ES-I3 (cell line): ENCODE results near the gene LAMTOR5.
"Not testable (repeated sequence)": the region's sequence is repeated elsewhere in the genome, so short reads cannot be mapped to it uniquely, and the experiment has no call there.

ENCODE experiments used
- H3K36me3 ChIP-seq: 2 replicates; pipeline ENCODE4 v1.6.1; 2013; ENCODE audit warnings: mild to moderate bottlenecking, low read length, control low read depth, moderate library complexity; ENCODE audit not compliant: insufficient read depth
- H3K4me1 ChIP-seq: 2 replicates; pipeline ENCODE4 v1.6.1; 2013; ENCODE audit warnings: mild to moderate bottlenecking, control low read depth, low read length; ENCODE audit not compliant: insufficient read depth
- H3K9ac ChIP-seq: 2 replicates; pipeline ENCODE4 v1.6.1; 2013; ENCODE audit warnings: low read depth, mild to moderate bottlenecking, low read length, moderate library complexity
- H3K9me3 ChIP-seq: 2 replicates; pipeline ENCODE4 v1.6.1; 2013; ENCODE audit warnings: mild to moderate bottlenecking, low read length, moderate library complexity; ENCODE audit not compliant: control insufficient read depth, insufficient read depth

Gene LAMTOR5

DNA sequence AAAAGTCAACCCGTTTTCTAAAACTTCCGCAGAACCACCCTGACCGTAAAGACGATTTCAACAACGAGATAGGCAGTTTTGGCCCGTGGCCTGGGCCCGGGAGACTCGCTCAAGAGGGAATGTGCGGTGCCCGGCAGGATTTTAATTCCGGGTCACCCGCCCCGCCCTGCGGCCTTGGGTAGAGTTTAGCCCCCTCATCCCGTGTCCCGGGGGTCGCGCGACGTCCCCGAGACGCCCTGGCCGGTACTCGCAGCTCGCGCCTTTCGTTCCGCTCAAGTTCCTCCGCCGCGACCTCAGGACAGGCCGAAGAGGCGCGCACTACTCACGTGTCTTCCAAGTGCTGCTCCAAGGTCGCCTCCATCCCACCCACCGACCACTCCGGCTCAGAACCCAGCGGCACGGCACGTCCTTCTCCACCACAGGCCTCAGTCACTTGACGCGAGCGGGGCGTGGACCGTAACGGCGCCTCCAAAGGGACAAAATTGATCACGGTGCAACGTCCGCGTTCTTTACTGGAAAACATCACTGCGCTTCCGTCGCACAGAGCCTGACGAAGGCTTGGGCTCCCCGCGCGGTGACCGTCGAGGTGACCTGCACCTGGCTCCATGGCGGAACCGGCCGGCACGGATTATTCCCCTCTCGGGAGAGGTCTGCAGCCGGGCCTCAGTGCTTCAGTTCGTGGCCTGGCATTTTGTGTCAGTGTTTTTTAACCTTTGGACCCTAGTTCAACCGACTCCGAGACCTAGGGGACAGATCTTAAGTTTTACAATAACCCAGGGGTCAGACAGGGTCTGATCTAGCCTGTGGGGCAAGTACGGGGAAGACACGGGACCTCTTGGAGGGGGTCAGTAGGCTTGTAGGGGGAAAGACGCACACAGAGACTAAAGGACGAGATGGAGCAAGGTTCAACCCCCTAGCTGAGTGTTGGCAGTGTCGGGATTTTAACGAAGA, at the start of gene LAMTOR5:
Gene LAMTOR5, minus strand, starts transcription at position 435 of the 951 bp plus-strand sequence. Its CDS starts 74 bp downstream, at position 361.
- Histone ChIP-seq H3K4me1 (no peaks in the 10 kb centered on the region), H3K36me3 (peaks cover 9% of the 10 kb centered on the region), H3K9ac (peak within 1 kb of the TSS; percentile 88), H3K9me3 (no peaks in the 10 kb centered on the region)

DNA sequence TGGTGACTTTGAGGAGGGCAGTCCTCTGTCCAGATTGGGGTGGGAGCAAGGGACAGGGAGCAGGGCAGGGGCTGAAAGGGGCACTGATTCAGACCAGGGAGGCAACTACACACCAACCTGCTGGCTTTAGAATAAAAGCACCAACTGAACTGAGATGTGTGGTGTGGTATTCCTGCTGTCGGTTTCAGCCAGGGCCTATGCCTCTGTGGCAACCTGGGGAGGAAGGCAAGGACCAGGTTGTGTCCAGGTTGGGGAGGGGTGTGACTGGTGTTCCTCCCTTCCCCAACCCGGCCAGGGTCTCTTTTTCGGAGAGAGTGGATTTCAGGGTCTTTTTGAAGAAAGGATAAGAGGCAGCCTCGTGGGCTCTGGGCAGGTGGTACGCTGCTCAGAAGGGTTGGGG, 49.7 kb upstream of the LAMTOR5 start:
- peaks cover 5% of the 10 kb centered on the region for H3K4me1 ChIP-seq
- no peak overlapping the region for H3K9ac ChIP-seq
- H3K9me3 ChIP-seq = no peaks in the 10 kb centered on the region
- H3K36me3 ChIP-seq = no peaks in the 10 kb centered on the region

- peaks cover 9% of the 10 kb centered on the region for H3K4me1 ChIP-seq
- no peaks in the 10 kb centered on the region for H3K36me3 ChIP-seq
- no peaks in the 10 kb centered on the region for H3K9me3 ChIP-seq
- no peak overlapping the region for H3K9ac ChIP-seq
Observed at GRCh38 chr1:110455151-110455550, 47.7 kb upstream of the LAMTOR5 start.

DNA sequence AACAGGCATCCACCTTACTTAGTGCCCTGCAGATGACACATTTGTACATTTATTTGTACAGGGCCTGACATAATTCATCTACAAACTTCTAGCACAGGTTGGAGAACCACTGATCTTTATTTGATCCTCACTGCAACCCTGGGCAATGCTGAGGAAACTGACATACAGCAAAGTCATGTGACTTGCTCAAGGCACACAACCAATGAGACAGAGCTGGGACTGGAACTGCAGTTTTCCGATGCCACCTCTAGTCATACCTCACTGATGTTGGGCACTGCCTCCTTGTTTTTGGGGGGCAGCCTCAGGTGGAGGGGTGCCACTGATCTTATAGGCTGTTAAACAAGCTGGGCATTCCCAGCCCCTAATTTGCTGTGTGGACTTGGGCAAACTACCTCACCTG, 46.8 kb upstream of the LAMTOR5 start:
- Histone ChIP-seq H3K9me3 (no peaks in the 10 kb centered on the region), H3K9ac (no peak overlapping the region), H3K36me3 (no peaks in the 10 kb centered on the region), H3K4me1 (peaks cover 11% of the 10 kb centered on the region)

DNA sequence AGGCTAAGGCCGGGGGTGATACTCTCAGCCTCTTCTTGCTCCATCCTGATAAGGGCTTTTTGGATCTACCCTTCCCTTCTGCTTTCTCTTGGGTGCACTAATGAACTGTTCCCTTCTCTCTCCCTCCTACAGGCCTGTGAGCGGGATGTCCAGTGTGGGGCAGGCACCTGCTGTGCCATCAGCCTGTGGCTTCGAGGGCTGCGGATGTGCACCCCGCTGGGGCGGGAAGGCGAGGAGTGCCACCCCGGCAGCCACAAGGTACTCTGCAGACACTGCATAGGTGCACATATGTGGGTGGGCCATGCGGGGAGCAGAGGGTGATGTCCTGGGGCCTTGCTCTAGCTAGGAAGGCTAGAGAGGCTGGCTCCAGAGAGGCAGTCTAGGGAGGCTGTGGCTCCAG, 46.3 kb upstream of the LAMTOR5 start:
- Histone ChIP-seq H3K9me3 (no peaks in the 10 kb centered on the region), H3K4me1 (peaks cover 11% of the 10 kb centered on the region), H3K36me3 (no peaks in the 10 kb centered on the region), H3K9ac (no peak overlapping the region)

- Histone ChIP-seq H3K4me1 (peaks cover 11% of the 10 kb centered on the region), H3K9me3 (no peaks in the 10 kb centered on the region), H3K36me3 (no peaks in the 10 kb centered on the region), H3K9ac (no peak overlapping the region)
Observed at GRCh38 chr1:110452330-110452729, 44.8 kb upstream of the LAMTOR5 start.

GRCh38 chr1:110450929-110451328, 43.4 kb upstream of the LAMTOR5 start, which contains the start of gene PROK1:
TSS of gene PROK1 (plus strand) at chr1:110451149. CDS start at chr1:110451217, 68 bp downstream.
- Histone ChIP-seq H3K9me3 (no peaks in the 10 kb centered on the region), H3K4me1 (peaks cover 11% of the 10 kb centered on the region), H3K9ac (no peak within 1 kb of the TSS), H3K36me3 (no peaks in the 10 kb centered on the region)

DNA sequence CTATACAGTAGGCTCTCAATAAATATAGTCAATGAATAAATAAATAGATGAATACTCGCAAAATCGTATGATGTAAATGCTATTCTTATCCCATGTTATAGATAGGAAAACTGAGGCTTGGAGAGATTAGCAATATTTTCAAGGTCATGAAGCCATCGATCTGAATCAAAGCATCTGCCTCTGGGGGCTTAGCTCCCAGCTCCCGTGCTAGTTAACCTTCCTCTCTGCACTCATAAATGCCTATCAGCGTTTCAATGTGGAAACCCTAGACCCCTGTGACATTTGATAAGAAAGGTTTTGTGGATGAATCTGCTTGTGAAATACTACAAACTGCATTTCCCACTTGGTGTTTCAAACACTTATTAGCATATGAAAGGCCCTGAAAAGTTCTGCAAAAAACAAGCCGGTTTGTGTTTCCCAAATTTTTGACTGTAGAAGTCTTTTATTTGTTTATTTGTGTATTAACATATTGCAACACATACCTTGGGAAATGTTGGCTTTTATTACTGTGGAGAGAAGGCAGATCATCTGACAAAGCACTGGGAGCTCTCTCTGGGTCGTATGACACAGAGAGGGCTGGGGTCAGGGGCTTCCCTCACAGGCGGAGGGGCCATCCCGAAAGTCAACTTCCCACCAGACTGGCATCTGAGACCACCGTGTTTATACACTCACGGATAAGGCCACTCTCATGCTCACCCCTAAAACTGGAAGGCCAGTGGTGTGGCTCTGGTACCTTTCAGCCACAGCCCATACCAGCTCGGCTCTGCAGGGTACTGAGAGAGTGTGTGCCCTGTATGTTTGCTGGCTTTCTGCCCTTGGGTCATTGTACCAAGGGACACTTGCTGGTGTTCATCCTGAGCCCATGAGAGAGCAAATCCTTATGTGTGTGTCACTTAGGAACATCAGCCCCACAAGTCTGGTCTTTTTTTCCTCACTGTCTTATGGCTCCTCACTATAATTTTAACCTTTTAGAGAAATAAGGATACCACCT, 42.5 kb upstream of the LAMTOR5 start:
- H3K9ac ChIP-seq = no peak overlapping the region
- H3K9me3 ChIP-seq = no peaks in the 10 kb centered on the region
- H3K36me3 ChIP-seq = no peaks in the 10 kb centered on the region
- H3K4me1 ChIP-seq = peaks cover 9% of the 10 kb centered on the region

- Histone ChIP-seq H3K9me3 (no peaks in the 10 kb centered on the region), H3K36me3 (no peaks in the 10 kb centered on the region), H3K4me1 (no peaks in the 10 kb centered on the region), H3K9ac (no peak overlapping the region)
Observed at GRCh38 chr1:110444561-110444960, 37.1 kb upstream of the LAMTOR5 start.

DNA sequence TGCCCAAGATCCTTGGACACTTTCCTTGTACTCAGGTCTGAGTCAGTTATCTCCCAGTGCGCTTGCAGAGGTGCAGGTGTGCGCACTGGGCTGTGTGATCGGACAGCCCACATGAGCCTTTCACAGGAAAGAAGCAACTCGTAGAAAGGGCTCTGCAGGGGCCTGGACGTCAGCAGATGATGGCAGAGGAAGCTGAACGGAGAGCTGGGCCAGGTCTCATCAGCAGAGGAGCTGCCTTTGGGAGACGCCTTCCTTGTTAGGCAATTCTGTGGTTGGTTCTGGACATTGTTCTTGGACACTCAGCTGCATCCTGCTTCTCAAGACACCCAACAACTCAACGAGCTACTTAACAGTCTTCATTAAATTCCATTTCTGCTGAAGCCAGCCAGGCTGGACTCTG, 36.0 kb upstream of the LAMTOR5 start:
- Histone ChIP-seq H3K9me3 (no peaks in the 10 kb centered on the region), H3K9ac (no peak overlapping the region), H3K36me3 (no peaks in the 10 kb centered on the region), H3K4me1 (no peaks in the 10 kb centered on the region)

DNA sequence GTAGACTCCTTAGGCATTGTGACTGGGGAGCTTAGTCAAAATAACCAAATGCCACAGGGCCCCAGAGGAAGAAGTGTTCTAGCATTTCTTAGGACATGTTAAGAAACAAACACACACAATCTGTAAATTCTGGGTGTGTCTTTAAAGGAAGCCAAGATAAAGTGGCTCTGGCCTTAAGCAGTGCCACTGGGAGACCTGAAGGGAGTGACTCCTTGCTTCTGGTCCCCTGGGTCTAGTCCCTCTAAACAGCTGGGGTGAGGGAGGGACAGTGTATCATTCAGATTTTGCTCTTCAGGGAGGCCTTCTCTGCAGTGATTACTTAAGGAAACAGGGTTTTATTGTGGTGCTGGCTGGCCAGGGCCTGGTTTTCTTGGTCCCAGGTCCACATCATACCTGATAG, 34.4 kb upstream of the LAMTOR5 start:
- Histone ChIP-seq H3K36me3 (no peaks in the 10 kb centered on the region), H3K9ac (no peak overlapping the region), H3K4me1 (0 out of 2 replicates have a peak, but pooled peaks cover under 1% of the 10 kb centered on the region), H3K9me3 (no peaks in the 10 kb centered on the region)

DNA sequence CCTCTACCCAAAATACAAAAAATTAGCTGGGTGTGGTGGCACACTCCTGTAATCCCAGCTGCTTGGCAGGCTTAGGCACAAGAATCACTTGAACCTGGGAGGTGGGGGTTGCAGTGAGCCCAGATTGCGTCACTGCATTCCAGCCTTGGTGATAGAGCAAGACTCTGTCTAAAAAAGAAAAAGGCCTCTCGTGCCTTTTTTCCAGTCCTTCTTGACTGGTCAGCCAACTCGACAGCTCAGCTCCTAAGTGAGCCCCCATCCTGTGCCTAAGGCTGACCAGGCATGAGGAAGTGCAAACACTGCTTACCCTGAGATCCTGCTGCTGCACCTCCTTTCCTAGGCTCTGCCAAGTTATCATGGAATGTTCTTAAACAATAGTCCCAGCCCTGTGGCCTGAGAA, 33.4 kb upstream of the LAMTOR5 start:
- Histone ChIP-seq H3K9ac (no peak overlapping the region), H3K4me1 (peaks cover 9% of the 10 kb centered on the region), H3K9me3 (no peaks in the 10 kb centered on the region), H3K36me3 (no peaks in the 10 kb centered on the region)

- not testable (repeated sequence) for H3K9me3 ChIP-seq, H3K9ac ChIP-seq, H3K36me3 ChIP-seq, H3K4me1 ChIP-seq
Observed at GRCh38 chr1:110439873-110440272, 32.4 kb upstream of the LAMTOR5 start.

- no peak overlapping the region for H3K9ac ChIP-seq
- no peaks in the 10 kb centered on the region for H3K9me3 ChIP-seq
- no peaks in the 10 kb centered on the region for H3K36me3 ChIP-seq
- H3K4me1 ChIP-seq = peaks cover 13% of the 10 kb centered on the region
Observed at GRCh38 chr1:110438893-110439292, 31.4 kb upstream of the LAMTOR5 start.
